ENCODE data around the gene CHMP1B.
A peak's percentile ranks its signal among the peaks of the same experiment; 100 is the strongest.
"Not testable (repeated sequence)": the region's sequence is repeated elsewhere in the genome, so short reads cannot be mapped to it uniquely, and the experiment has no call there.

The CHMP1B gene

GRCh38 chr18:11849279-11849678 is 1.9 kb upstream of the CHMP1B start:
- Histone ChIP-seq H3K27ac (peak overlapping the region; percentile 90 to 91), H3K27me3 (no peaks in the 10 kb centered on the region), H3K4me3 (no peak overlapping the region), H3K9me3 (no peaks in the 10 kb centered on the region), H3K4me1 (peaks cover 0 to 37% (median 17%) of the 10 kb centered on the region in 4 donors), H3K36me3 (peaks cover 0 to 9% (median 3%) of the 10 kb centered on the region in 3 donors)
- TF ChIP-seq CTCF (IDR thresholded peaks at IDR 0.05): no peak
- no peak for DNase-seq
- intact Hi-C loops (cut with DNase I; ENCODE audit: low total_unique reads): loop anchor here (10.0 kb wide), 1 partner anchor 164 kb away; the partner anchor contains the start of gene GNAL

GRCh38 chr18:11849841-11850634 is 1.2 kb upstream of the CHMP1B start:
- H3K4me3 ChIP-seq: peak overlapping the region; percentile 78 to 87
- no peaks in the 10 kb centered on the region for H3K27me3 ChIP-seq
- peaks cover 4 to 17% (median 9%) of the 10 kb centered on the region in 3 donors for H3K36me3 ChIP-seq
- H3K4me1 ChIP-seq: peaks cover 0 to 43% (median 21%) of the 10 kb centered on the region in 4 donors
- intact Hi-C loops (cut with DNase I; ENCODE audit: low total_unique reads): loop anchor here (10.0 kb wide), 3 partner anchors 55 to 675 kb away; partner anchors contain the start of genes GNAL and MPPE1
- peak; percentile 71 to 95 for DNase-seq
- no peak for TF ChIP-seq CTCF (IDR thresholded peaks at IDR 0.05)
- H3K9me3 ChIP-seq: no peaks in the 10 kb centered on the region
- peak overlapping the region; percentile 90 to 91 for H3K27ac ChIP-seq

- H3K4me1 ChIP-seq: peaks cover 0 to 43% (median 21%) of the 10 kb centered on the region in 4 donors
- intact Hi-C loops (cut with DNase I; ENCODE audit: low total_unique reads): loop anchor here (10.0 kb wide), 2 partner anchors 54 to 676 kb away; partner anchors contain the start of gene MPPE1
These were observed 430 bp upstream of the CHMP1B start for GRCh38 chr18:11850821-11851145.

GRCh38 chr18:11851806-11852337 is 659 bp downstream of the CHMP1B start:
- Histone ChIP-seq H3K4me3 (peak overlapping the region; percentile 78 to 87), H3K27ac (peak overlapping the region; percentile 90 to 91), H3K4me1 (peaks cover 0 to 53% (median 21%) of the 10 kb centered on the region in 4 donors), H3K9me3 (no peaks in the 10 kb centered on the region), H3K36me3 (peaks cover 6 to 28% (median 11%) of the 10 kb centered on the region in 3 donors), H3K27me3 (no peaks in the 10 kb centered on the region)
- peak; percentile 41 to 70 for DNase-seq
- TF ChIP-seq CTCF (IDR thresholded peaks at IDR 0.05): no peak
- intact Hi-C loops (cut with DNase I; ENCODE audit: low total_unique reads): loop anchor here (10.0 kb wide), 2 partner anchors 53 to 677 kb away; partner anchors contain the start of gene MPPE1

More at GRCh38 chr18:11850821-11851145, 430 bp upstream of the CHMP1B start:
- H3K27ac ChIP-seq: peak overlapping the region; percentile 90 to 91
- H3K9me3 ChIP-seq: no peaks in the 10 kb centered on the region
- TF ChIP-seq CTCF (IDR thresholded peaks at IDR 0.05): no peak
- DNase-seq: no peak
- H3K27me3 ChIP-seq: no peaks in the 10 kb centered on the region
- H3K4me3 ChIP-seq: peak overlapping the region; percentile 78 to 87
- peaks cover 6 to 22% (median 11%) of the 10 kb centered on the region in 3 donors for H3K36me3 ChIP-seq

DNA sequence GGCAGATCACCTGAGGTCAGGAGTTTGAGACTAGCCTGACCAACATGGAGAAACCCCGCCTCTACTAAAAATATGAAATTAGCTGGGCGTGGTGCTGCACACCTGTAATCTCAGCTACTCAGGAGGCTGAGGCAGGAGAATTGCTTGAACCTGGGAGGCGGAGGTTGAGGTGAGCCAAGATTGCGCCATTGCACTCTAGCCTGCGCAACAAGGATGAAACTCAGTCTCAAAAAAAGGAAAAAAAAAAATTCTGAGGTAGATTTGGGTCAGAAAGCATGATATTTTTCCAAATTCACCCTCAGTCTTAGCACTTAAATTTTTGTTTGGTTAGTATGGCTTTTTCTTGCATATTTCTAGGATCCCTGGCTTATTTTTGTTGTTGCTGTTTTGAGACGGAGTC is 3.3 kb downstream of the CHMP1B start:
- intact Hi-C loops (cut with DNase I; ENCODE audit: low total_unique reads): loop anchor here (10.0 kb wide), 2 partner anchors 50 to 680 kb away; partner anchors contain the start of gene MPPE1
- H3K9me3 ChIP-seq, DNase-seq, H3K4me3 ChIP-seq, H3K27me3 ChIP-seq: not testable (repeated sequence)
- H3K36me3 ChIP-seq: peaks cover 6 to 28% (median 11%) of the 10 kb centered on the region in 3 donors
- H3K4me1 ChIP-seq: peaks cover 0 to 55% (median 20%) of the 10 kb centered on the region in 4 donors
- H3K27ac ChIP-seq: peak overlapping the region in 1 of 2 donors; percentile 90
